HL-60/S4 treated with phorbol 12-myristate 13-acetate at 8.2 ng/mL for 4 days and 3 days (cell line): ENCODE measurements around the gene RNU1-3.
"Not testable (repeated sequence)": the region's sequence is repeated elsewhere in the genome, so short reads cannot be mapped to it uniquely, and the experiment has no call there.

Experiments used
- in situ Hi-C: fragments of 300-500 bp; cut with MboI; formaldehyde crosslinking; loops from 2 replicates; pipeline ENCODE4 v1.15.0; 2022; ENCODE audit warnings: low sequenced_read_pairs

The RNU1-3 gene

GRCh38 chr1:16694308-16694702, 27.6 kb upstream of the RNU1-3 start:
- in situ Hi-C loops = not testable (repeated sequence)

GRCh38 chr1:16693449-16694307, 26.9 kb upstream of the RNU1-3 start:
- in situ Hi-C loops = not testable (repeated sequence)

GRCh38 chr1:16692717-16693448, 26.1 kb upstream of the RNU1-3 start:
- in situ Hi-C loops = not testable (repeated sequence)

GRCh38 chr1:16692283-16692682, 25.5 kb upstream of the RNU1-3 start:
- in situ Hi-C loops = not testable (repeated sequence)

- in situ Hi-C loops = not testable (repeated sequence)
Measured at GRCh38 chr1:16690971-16691682, 24.4 kb upstream of the RNU1-3 start.

GRCh38 chr1:16687132-16687800, 20.5 kb upstream of the RNU1-3 start:
- in situ Hi-C loops = not testable (repeated sequence)

GRCh38 chr1:16685445-16686371, 19.0 kb upstream of the RNU1-3 start:
- in situ Hi-C loops = not testable (repeated sequence)

GRCh38 chr1:16684738-16685337, 18.1 kb upstream of the RNU1-3 start:
- in situ Hi-C loops = not testable (repeated sequence)

- in situ Hi-C loops = not testable (repeated sequence)
Measured at GRCh38 chr1:16684152-16684551, 17.4 kb upstream of the RNU1-3 start.

GRCh38 chr1:16682803-16683202, 16.1 kb upstream of the RNU1-3 start:
- in situ Hi-C loops = not testable (repeated sequence)

- in situ Hi-C loops = not testable (repeated sequence)
Measured at GRCh38 chr1:16680366-16680765, 13.6 kb upstream of the RNU1-3 start.

- in situ Hi-C loops = no loop called here
Measured at GRCh38 chr1:16677552-16678431, 11.0 kb upstream of the RNU1-3 start.

GRCh38 chr1:16676661-16677523, 10.1 kb upstream of the RNU1-3 start:
- in situ Hi-C loops = not testable (repeated sequence)

- in situ Hi-C loops = not testable (repeated sequence)
Measured at GRCh38 chr1:16675118-16675510, 8.4 kb upstream of the RNU1-3 start.

GRCh38 chr1:16673976-16674375, 7.2 kb upstream of the RNU1-3 start:
- in situ Hi-C loops = not testable (repeated sequence)

GRCh38 chr1:16665836-16666235, 912 bp downstream of the RNU1-3 start:
- in situ Hi-C loops = not testable (repeated sequence)

GRCh38 chr1:16658234-16658633, 8.5 kb downstream of the RNU1-3 start:
- in situ Hi-C loops = not testable (repeated sequence)
